ENCODE data around the gene MC1R. TPM values are rescaled to one million over a fixed set of nuclear protein-coding genes. Genes with fewer than 3 reads are reported as not detected.
"Not testable (repeated sequence)": the region's sequence is repeated elsewhere in the genome, so short reads cannot be mapped to it uniquely, and the experiment has no call there.

The MC1R gene
- total RNA-seq, 1 donor from 2014 or later = 2.9 TPM

- peaks cover 12% of the 10 kb centered on the region for H3K36me3 Mint-ChIP-seq (ENCODE audit: low read depth, unreplicated experiment)
- peak within 1 kb of the TSS; percentile 93 for H3K4me3 Mint-ChIP-seq (ENCODE audit: unreplicated experiment)
- peak within 1 kb of the TSS; percentile 88 for H3K27ac Mint-ChIP-seq (ENCODE audit: unreplicated experiment)
- peak; percentile 90 for DNase-seq (ENCODE audit: low spot score)
- no peak for TF ChIP-seq CTCF (IDR thresholded peaks at IDR 0.05; ENCODE audit: unreplicated experiment)
- peaks cover 2% of the 10 kb centered on the region for H3K4me1 Mint-ChIP-seq (ENCODE audit: unreplicated experiment)
- no peaks in the 10 kb centered on the region for H3K9me3 Mint-ChIP-seq (ENCODE audit: unreplicated experiment)
- peaks cover 14% of the 10 kb centered on the region for H3K27me3 Mint-ChIP-seq (ENCODE audit: unreplicated experiment)
These were observed 45.3 kb upstream of the MC1R start, which contains the start of gene TCF25 for GRCh38 chr16:89873109-89873971. Gene TCF25 (plus strand): TSS chr16:89873592. CDS start chr16:89873668, 76 bp downstream.

- Mint-ChIP-seq H3K4me1 (ENCODE audit: unreplicated experiment) (peaks cover 2% of the 10 kb centered on the region), H3K27me3 (ENCODE audit: unreplicated experiment) (peaks cover 14% of the 10 kb centered on the region)
These were observed 44.5 kb upstream of the MC1R start for GRCh38 chr16:89873972-89874689.

GRCh38 chr16:89879123-89879522 is 39.5 kb upstream of the MC1R start:
- DNase-seq (ENCODE audit: low spot score); H3K9me3 Mint-ChIP-seq (ENCODE audit: unreplicated experiment); H3K4me3 Mint-ChIP-seq (ENCODE audit: unreplicated experiment); H3K27ac Mint-ChIP-seq (ENCODE audit: unreplicated experiment); H3K4me1 Mint-ChIP-seq (ENCODE audit: unreplicated experiment): not testable (repeated sequence)
- peaks cover 11% of the 10 kb centered on the region for H3K27me3 Mint-ChIP-seq (ENCODE audit: unreplicated experiment)
- peaks cover 37% of the 10 kb centered on the region for H3K36me3 Mint-ChIP-seq (ENCODE audit: low read depth, unreplicated experiment)

More at GRCh38 chr16:89873972-89874689, 44.5 kb upstream of the MC1R start:
- Mint-ChIP-seq H3K27ac (ENCODE audit: unreplicated experiment) (peak overlapping the region; percentile 81), H3K9me3 (ENCODE audit: unreplicated experiment) (no peaks in the 10 kb centered on the region), H3K36me3 (ENCODE audit: low read depth, unreplicated experiment) (peaks cover 17% of the 10 kb centered on the region), H3K4me3 (ENCODE audit: unreplicated experiment) (peak overlapping the region; percentile 79)
- TF ChIP-seq CTCF (IDR thresholded peaks at IDR 0.05; ENCODE audit: unreplicated experiment) = no peak
- peak; percentile 95 for DNase-seq (ENCODE audit: low spot score)

GRCh38 chr16:89880477-89881367 is 37.9 kb upstream of the MC1R start:
- peaks cover 41% of the 10 kb centered on the region for H3K36me3 Mint-ChIP-seq (ENCODE audit: low read depth, unreplicated experiment)
- H3K27me3 Mint-ChIP-seq (ENCODE audit: unreplicated experiment) = no peaks in the 10 kb centered on the region
- H3K4me3 Mint-ChIP-seq (ENCODE audit: unreplicated experiment) = peak overlapping the region; percentile 56
- TF ChIP-seq CTCF (IDR thresholded peaks at IDR 0.05; ENCODE audit: unreplicated experiment) = no peak
- no peaks in the 10 kb centered on the region for H3K4me1 Mint-ChIP-seq (ENCODE audit: unreplicated experiment)
- DNase-seq (ENCODE audit: low spot score) = no peak
- no peak overlapping the region for H3K27ac Mint-ChIP-seq (ENCODE audit: unreplicated experiment)
- no peaks in the 10 kb centered on the region for H3K9me3 Mint-ChIP-seq (ENCODE audit: unreplicated experiment)

GRCh38 chr16:89881368-89881730 is 37.3 kb upstream of the MC1R start:
- Mint-ChIP-seq H3K36me3 (ENCODE audit: low read depth, unreplicated experiment) (peaks cover 41% of the 10 kb centered on the region), H3K27ac (ENCODE audit: unreplicated experiment) (no peak overlapping the region), H3K9me3 (ENCODE audit: unreplicated experiment) (no peaks in the 10 kb centered on the region), H3K4me1 (ENCODE audit: unreplicated experiment) (no peaks in the 10 kb centered on the region), H3K27me3 (ENCODE audit: unreplicated experiment) (no peaks in the 10 kb centered on the region), H3K4me3 (ENCODE audit: unreplicated experiment) (no peak overlapping the region)
- no peak for TF ChIP-seq CTCF (IDR thresholded peaks at IDR 0.05; ENCODE audit: unreplicated experiment)
- no peak for DNase-seq (ENCODE audit: low spot score)
